Measurements from ENCODE around the gene PEX5L. TPM values are rescaled to one million over a fixed set of nuclear protein-coding genes. Genes with fewer than 3 reads are reported as not detected.

Gene PEX5L
- total RNA-seq, 6 experiments from 2014 or later, result 0.09 to 0.28 (median 0.11) TPM; not detected in 1

DNA sequence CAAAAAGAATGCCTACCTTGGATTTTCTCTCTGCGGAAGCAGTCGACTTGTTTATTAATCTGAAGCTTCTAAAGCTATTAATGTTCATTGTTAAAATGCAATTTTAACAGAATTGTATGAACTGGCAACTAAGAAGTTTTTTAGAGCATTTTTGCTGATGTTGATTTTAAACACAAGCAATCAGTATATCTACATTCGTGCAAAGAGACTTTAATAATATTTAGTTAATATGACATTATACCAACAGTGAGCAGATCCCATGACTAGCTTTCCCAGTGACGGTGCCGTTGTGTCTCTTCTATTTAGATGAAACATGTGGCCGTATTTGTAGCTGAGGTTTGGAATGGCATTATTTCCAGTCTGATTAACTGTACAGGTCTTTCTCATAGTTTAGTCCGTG lies 88.0 kb downstream of the PEX5L start:
- H3K36me3 Mint-ChIP-seq (ENCODE audit: low read depth), result no peaks in the 10 kb centered on the region
- peaks cover 9% of the 10 kb centered on the region for H3K4me1 Mint-ChIP-seq (ENCODE audit: low read depth)

DNA sequence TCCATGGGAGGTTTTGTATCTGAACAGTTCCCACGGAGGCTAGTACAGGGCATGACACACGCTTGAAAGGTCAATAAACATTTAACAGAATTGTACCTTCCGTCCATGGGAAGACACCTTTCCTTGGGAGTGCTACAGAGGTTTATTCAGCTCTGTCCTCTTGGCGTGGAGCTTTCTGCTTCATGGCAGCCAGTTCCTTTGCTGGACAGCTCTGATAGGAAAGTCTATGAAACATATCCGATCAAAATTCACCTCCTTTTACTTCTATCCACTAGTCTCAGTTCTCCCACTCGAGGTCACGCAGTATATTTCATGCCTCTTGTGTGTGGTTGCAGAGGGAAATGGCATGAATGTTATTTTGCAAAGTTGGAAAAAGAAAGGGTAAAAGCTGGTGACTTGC lies 91.2 kb downstream of the PEX5L start:
- 0 out of 2 replicates have a peak, but pooled peaks cover 5% of the 10 kb centered on the region for H3K4me1 Mint-ChIP-seq (ENCODE audit: low read depth)
- TF ChIP-seq, protein P1, sequence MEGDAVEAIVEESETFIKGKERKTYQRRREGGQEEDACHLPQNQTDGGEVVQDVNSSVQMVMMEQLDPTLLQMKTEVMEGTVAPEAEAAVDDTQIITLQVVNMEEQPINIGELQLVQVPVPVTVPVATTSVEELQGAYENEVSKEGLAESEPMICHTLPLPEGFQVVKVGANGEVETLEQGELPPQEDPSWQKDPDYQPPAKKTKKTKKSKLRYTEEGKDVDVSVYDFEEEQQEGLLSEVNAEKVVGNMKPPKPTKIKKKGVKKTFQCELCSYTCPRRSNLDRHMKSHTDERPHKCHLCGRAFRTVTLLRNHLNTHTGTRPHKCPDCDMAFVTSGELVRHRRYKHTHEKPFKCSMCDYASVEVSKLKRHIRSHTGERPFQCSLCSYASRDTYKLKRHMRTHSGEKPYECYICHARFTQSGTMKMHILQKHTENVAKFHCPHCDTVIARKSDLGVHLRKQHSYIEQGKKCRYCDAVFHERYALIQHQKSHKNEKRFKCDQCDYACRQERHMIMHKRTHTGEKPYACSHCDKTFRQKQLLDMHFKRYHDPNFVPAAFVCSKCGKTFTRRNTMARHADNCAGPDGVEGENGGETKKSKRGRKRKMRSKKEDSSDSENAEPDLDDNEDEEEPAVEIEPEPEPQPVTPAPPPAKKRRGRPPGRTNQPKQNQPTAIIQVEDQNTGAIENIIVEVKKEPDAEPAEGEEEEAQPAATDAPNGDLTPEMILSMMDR (IDR thresholded peaks at IDR 0.05), result no peak
- peaks cover 13% of the 10 kb centered on the region; the same call in 1 of the 2 replicates for H3K27me3 Mint-ChIP-seq (ENCODE audit: insufficient read depth)
- no peak for DNase-seq
- H3K4me3 Mint-ChIP-seq, result no peak overlapping the region
- H3K36me3 Mint-ChIP-seq (ENCODE audit: low read depth), result no peaks in the 10 kb centered on the region
- H3K27ac Mint-ChIP-seq, result no peak overlapping the region
- H3K9me3 Mint-ChIP-seq, result no peaks in the 10 kb centered on the region

More for the DNA sequence above, 88.0 kb downstream of the PEX5L start:
- H3K27ac Mint-ChIP-seq, result no peak overlapping the region
- peaks cover 10% of the 10 kb centered on the region; the same call in 1 of the 2 replicates for H3K27me3 Mint-ChIP-seq (ENCODE audit: insufficient read depth)
- no peaks in the 10 kb centered on the region for H3K9me3 Mint-ChIP-seq
- TF ChIP-seq, protein P1 (IDR thresholded peaks at IDR 0.05), result no peak
- H3K4me3 Mint-ChIP-seq, result no peak overlapping the region
- DNase-seq, result no peak

DNA sequence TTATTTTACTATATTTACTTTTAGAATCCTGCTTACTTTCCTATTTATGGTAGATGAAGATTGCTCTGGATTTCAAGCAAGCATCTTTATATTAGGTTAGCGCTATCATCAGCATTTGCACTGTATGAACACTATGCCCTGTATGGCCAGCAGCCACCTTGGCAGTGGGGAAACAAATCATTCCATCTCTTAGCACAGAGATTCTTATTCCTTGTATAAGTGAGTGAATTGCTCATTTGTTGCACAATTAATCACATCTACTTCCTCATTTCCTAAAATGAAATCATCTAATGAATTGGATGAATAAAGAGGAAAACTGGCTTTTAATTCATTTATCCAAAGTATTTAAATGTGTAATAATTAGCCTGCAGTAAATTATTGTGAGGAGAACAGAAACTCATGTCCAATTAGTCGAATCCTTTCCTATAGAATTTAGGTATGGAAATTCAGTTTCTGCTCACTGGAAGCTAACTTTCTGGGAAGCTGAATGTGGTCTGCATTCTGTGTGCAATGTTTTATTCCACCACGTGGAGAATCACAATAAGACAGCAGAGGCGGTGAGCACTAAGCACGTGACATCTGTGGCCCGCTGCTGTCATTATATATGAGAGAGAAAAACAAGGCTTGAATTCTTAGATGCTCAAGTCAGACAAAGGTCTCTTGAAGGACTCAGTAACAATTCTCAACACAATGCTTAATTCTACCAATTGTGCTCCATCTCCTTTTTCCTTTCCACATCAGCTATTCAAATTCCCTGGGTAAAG lies 93.4 kb downstream of the PEX5L start:
- no peak overlapping the region for H3K27ac Mint-ChIP-seq
- H3K27me3 Mint-ChIP-seq (ENCODE audit: insufficient read depth), result peaks cover 16% of the 10 kb centered on the region; the same call in 1 of the 2 replicates
- TF ChIP-seq, protein P1 (IDR thresholded peaks at IDR 0.05), result peak; percentile 38
- H3K36me3 Mint-ChIP-seq (ENCODE audit: low read depth), result no peaks in the 10 kb centered on the region
- H3K4me3 Mint-ChIP-seq, result no peak overlapping the region
- H3K4me1 Mint-ChIP-seq (ENCODE audit: low read depth), result 0 out of 2 replicates have a peak, but pooled peaks cover 5% of the 10 kb centered on the region
- H3K9me3 Mint-ChIP-seq, result no peaks in the 10 kb centered on the region
- no peak for DNase-seq

DNA sequence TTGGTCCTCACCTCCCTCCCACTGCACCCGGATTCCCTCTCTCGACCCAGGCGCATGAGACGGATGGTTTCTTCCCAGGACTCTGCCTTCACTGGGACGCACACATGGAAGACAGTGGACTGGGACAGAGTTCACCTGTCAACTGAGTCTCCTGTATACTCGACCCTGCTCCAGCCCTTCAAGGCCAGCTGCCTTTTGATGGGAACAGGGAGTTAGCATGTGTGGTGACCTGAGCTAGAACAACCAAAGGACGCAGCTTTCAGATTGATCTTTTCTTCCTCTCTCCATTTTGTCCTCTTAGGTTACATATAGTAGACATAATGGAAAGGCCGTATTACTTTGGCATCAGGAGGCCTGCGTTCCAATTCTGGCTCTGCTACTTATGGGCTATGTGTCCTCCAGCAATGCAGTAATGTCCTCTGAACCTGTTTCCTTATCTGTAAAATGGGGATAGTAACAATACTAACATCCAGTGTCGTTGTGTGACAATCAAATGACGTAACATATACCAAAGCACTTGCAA lies 94.1 kb downstream of the PEX5L start:
- Mint-ChIP-seq H3K4me1 (ENCODE audit: low read depth) (0 out of 2 replicates have a peak, but pooled peaks cover 5% of the 10 kb centered on the region), H3K27ac (no peak overlapping the region), H3K36me3 (ENCODE audit: low read depth) (no peaks in the 10 kb centered on the region), H3K27me3 (ENCODE audit: insufficient read depth) (peaks cover 14% of the 10 kb centered on the region; the same call in 1 of the 2 replicates), H3K9me3 (no peaks in the 10 kb centered on the region), H3K4me3 (peak overlapping the region; percentile 74)
- DNase-seq, result no peak
- TF ChIP-seq, protein P1 (IDR thresholded peaks at IDR 0.05), result no peak

DNA sequence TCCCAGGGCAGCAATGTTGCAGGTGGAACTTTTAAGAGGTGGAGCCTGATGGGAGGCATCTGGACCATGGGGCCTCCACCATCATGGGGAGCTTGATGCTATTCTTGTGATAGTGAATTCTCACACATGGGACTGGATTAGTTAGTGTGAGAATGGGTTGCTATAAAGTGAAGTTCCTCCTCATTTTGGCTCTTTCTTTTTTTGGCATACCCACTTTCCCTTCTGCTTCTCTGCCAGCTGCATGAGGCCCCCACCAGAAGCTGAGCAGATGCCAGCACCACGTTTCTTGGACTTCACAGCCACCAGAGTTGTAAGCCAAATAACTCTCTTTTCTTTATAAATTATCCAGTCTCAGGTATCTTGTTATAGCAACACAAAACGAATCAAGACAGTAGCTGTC lies 101.0 kb downstream of the PEX5L start:
- H3K27ac Mint-ChIP-seq, result no peak overlapping the region
- no peaks in the 10 kb centered on the region for H3K36me3 Mint-ChIP-seq (ENCODE audit: low read depth)
- DNase-seq, result no peak
- H3K27me3 Mint-ChIP-seq (ENCODE audit: insufficient read depth), result peaks cover 6% of the 10 kb centered on the region
- TF ChIP-seq, protein P1 (IDR thresholded peaks at IDR 0.05), result no peak
- no peaks in the 10 kb centered on the region for H3K4me1 Mint-ChIP-seq (ENCODE audit: low read depth)
- peaks cover 4% of the 10 kb centered on the region; the same call in 1 of the 2 replicates for H3K9me3 Mint-ChIP-seq
- H3K4me3 Mint-ChIP-seq, result no peak overlapping the region
